SU-DHL-6 (cell line): Measurements from ENCODE around the gene RNF31.

Experiments
- H2AFZ ChIP-seq: fragments of 200-600 bp; sonication (generic); 2 replicates; pipeline ENCODE4 v1.6.1; 2014; ENCODE audit warnings: low read depth, mild to moderate bottlenecking, moderate library complexity, mixed read lengths, antibody characterized with exemption, low read length; ENCODE audit not compliant: severe bottlenecking
- H3F3A ChIP-seq: fragments of 200-600 bp; shearing (Covaris generic); 2 replicates; pipeline ENCODE4 v1.6.0; 2016; ENCODE audit warnings: antibody characterized with exemption, mild to moderate bottlenecking; ENCODE audit not compliant: insufficient read depth
- H3K27ac ChIP-seq: fragments of 200-600 bp; sonication (generic); 2 replicates; pipeline ENCODE4 v1.5.1; 2016; ENCODE audit warnings: low read depth, mild to moderate bottlenecking, low read length, moderate library complexity, mixed read lengths
- H3K27me3 ChIP-seq: fragments of 200-600 bp; sonication (generic), shearing (Covaris generic); 2 replicates; pipeline ENCODE4 v1.6.0; 2014; ENCODE audit warnings: mild to moderate bottlenecking, low read length
- H3K36me3 ChIP-seq: fragments of 200-600 bp; sonication (generic); 2 replicates; pipeline ENCODE4 v1.6.1; 2014; ENCODE audit warnings: mild to moderate bottlenecking, low read length, mixed read lengths
- H3K4me2 ChIP-seq: fragments of 300-600, 200-600 bp; shearing (Covaris generic), sonication (generic); 2 replicates; pipeline ENCODE4 v1.6.0; 2014; ENCODE audit warnings: low read length, low read depth, mild to moderate bottlenecking; ENCODE audit not compliant: poor library complexity, severe bottlenecking
- H3K4me3 ChIP-seq: fragments of 200-600 bp; sonication (generic); 2 replicates; pipeline ENCODE4 v1.5.1; 2014; ENCODE audit warnings: antibody characterized with exemption, low read length, mild to moderate bottlenecking, mixed read lengths; ENCODE audit not compliant: insufficient read depth, poor library complexity, severe bottlenecking
- H3K79me2 ChIP-seq: fragments of 200-600 bp; sonication (generic); 2 replicates; pipeline ENCODE4 v1.6.1; 2014; ENCODE audit warnings: mild to moderate bottlenecking, low read length, moderate library complexity; ENCODE audit not compliant: insufficient read depth
- H3K9ac ChIP-seq: fragments of 200-600 bp; sonication (generic); 2 replicates; pipeline ENCODE4 v1.7.0; 2014; ENCODE audit warnings: mild to moderate bottlenecking, low read length
- H3K9me2 ChIP-seq: fragments of 200-600 bp; sonication (generic); replicated peaks from 2 replicates; pipeline ENCODE4 v1.6.1; 2014; ENCODE audit warnings: low read length; ENCODE audit not compliant: insufficient read depth
- H3K9me3 ChIP-seq: fragments of 200-600 bp; sonication (generic); 2 replicates; pipeline ENCODE4 v1.6.1; 2014; ENCODE audit warnings: low read length, mixed read lengths; ENCODE audit not compliant: insufficient read depth
- H4K20me1 ChIP-seq: fragments of 200-600 bp; sonication (generic); 2 replicates; pipeline ENCODE4 v1.6.1; 2014; ENCODE audit warnings: low read depth, mild to moderate bottlenecking, antibody characterized with exemption, low read length, moderate library complexity, mixed read lengths
- CTCF ChIP-seq: fragments of 200-600 bp; sonication (generic); IDR thresholded peaks from one replicate; pipeline ENCODE4 v1.5.1; 2017; ENCODE audit warnings: antibody characterized with exemption, mild to moderate bottlenecking, low read length, moderate library complexity; ENCODE audit not compliant: insufficient read depth, poor library complexity, severe bottlenecking
- EZH2phosphoT487 ChIP-seq: fragments of 200-600 bp; sonication (generic), shearing (Covaris generic); conservative IDR thresholded peaks from 2 replicates; pipeline ENCODE4 v1.6.1; 2018; ENCODE audit warnings: mild to moderate bottlenecking, antibody characterized with exemption, low read length, moderate library complexity, mixed read lengths

RNF31 gene

GRCh38 chr14:24113801-24114531 lies 33.3 kb upstream of the RNF31 start:
- H3K36me3 ChIP-seq, result no peaks in the 10 kb centered on the region

GRCh38 chr14:24114532-24115421 lies 32.5 kb upstream of the RNF31 start, which contains the start of the genes DCAF11 and NRL:
DCAF11 (plus strand) TSS chr14:24114777; CDS start chr14:24115595, 818 bp downstream.
NRL (minus strand) TSS chr14:24114949; CDS start chr14:24082848, 32,101 bp downstream.
- TF ChIP-seq CTCF (no peak), EZH2phosphoT487 (no peak)
- Histone ChIP-seq H3K36me3 (no peaks in the 10 kb centered on the region), H3K27ac (peak within 1 kb of the TSS; percentile 90), H3K4me3 (peak within 1 kb of the TSS; percentile 75), H3F3A (peaks cover 13% of the 10 kb centered on the region; the same call in 1 of the 2 replicates), H3K9ac (peak within 1 kb of the TSS; percentile 82), H3K9me2 (no peaks in the 10 kb centered on the region), H4K20me1 (no peaks in the 10 kb centered on the region), H3K4me2 (peak within 1 kb of the TSS; percentile 89), H3K79me2 (peaks cover 16% of the 10 kb centered on the region), H2AFZ (peak within 1 kb of the TSS; percentile 49), H3K27me3 (no peaks in the 10 kb centered on the region), H3K9me3 (no peaks in the 10 kb centered on the region)

More at GRCh38 chr14:24113801-24114531, 33.3 kb upstream of the RNF31 start:
- H3K9ac ChIP-seq, result peak overlapping the region; percentile 82
- no peak for TF ChIP-seq EZH2phosphoT487
- no peak for TF ChIP-seq CTCF
- peaks cover 16% of the 10 kb centered on the region; the same call in 1 of the 2 replicates for H3F3A ChIP-seq
- H3K27ac ChIP-seq, result peak overlapping the region; percentile 90
- H3K9me3 ChIP-seq, result no peaks in the 10 kb centered on the region
- peak overlapping the region; percentile 49 for H2AFZ ChIP-seq
- no peaks in the 10 kb centered on the region for H3K27me3 ChIP-seq
- H3K4me2 ChIP-seq, result peak overlapping the region; percentile 89
- H3K4me3 ChIP-seq, result peak overlapping the region; percentile 67
- H4K20me1 ChIP-seq, result no peaks in the 10 kb centered on the region
- H3K9me2 ChIP-seq, result no peaks in the 10 kb centered on the region
- peaks cover 16% of the 10 kb centered on the region for H3K79me2 ChIP-seq

- peaks cover 16% of the 10 kb centered on the region for H3K79me2 ChIP-seq
- peak overlapping the region; percentile 22; the same call in 1 of the 2 replicates for H3K27ac ChIP-seq
Measured at GRCh38 chr14:24115422-24116127, 31.7 kb upstream of the RNF31 start.

More at GRCh38 chr14:24115422-24116127, 31.7 kb upstream of the RNF31 start:
- Histone ChIP-seq H3K27me3 (no peaks in the 10 kb centered on the region), H2AFZ (peak overlapping the region; percentile 8), H3K9me2 (no peaks in the 10 kb centered on the region), H3K36me3 (no peaks in the 10 kb centered on the region), H3K9ac (peak overlapping the region; percentile 82), H3K4me2 (peak overlapping the region; percentile 81), H4K20me1 (no peaks in the 10 kb centered on the region), H3F3A (peaks cover 5% of the 10 kb centered on the region; the same call in 1 of the 2 replicates), H3K9me3 (no peaks in the 10 kb centered on the region), H3K4me3 (peak overlapping the region; percentile 75)
- no peak for TF ChIP-seq CTCF
